GM19043 (cell line): ENCODE results near the gene TMEM132E.

ENCODE experiments used
- ATAC-seq: cut with Tn5 transposase; IDR thresholded peaks from one replicate; pipeline ENCODE4 v1.9.1; 2021; ENCODE audit warnings: low read depth; ENCODE audit not compliant: unreplicated experiment

TMEM132E gene

DNA sequence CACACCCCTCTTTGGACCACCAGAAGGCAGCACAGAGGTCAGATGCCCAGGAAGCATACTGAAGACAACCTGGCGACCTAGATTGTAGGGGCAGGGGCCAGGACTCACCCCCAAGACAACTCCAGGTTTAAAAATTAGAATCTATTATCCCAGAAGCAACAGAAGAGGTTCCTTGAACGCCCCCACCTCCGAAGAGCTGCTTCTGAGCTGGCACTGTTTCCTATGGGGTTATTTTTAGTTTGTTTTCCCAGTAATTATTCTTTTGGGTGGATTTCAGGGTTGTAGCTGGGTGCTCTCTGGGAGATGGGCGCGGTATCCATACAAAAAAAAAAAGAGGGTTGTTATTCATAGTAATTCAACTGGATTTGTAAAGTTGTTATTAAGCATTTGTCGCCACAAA is 10.4 kb upstream of the TMEM132E start:
- ATAC-seq: no peak

DNA sequence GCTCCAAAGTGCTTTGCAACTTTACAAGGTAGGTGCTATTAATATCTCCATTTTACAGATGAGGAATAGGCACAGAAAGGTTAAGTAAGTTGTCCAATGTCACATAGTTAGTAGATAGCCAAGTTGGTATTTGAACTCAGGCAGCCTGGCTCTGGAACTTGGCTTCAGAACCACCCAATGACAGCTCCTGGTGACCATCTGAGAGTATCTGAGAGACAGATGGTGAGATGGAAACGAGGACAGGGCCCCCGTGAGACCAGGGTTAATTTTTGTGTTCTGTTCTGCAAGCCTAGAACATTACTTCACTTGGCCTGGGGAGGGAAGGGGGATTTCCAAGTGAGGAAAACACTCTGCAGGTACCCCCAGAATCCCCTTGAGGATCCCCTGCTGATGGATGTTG is 9.8 kb upstream of the TMEM132E start:
- ATAC-seq: no peak

DNA sequence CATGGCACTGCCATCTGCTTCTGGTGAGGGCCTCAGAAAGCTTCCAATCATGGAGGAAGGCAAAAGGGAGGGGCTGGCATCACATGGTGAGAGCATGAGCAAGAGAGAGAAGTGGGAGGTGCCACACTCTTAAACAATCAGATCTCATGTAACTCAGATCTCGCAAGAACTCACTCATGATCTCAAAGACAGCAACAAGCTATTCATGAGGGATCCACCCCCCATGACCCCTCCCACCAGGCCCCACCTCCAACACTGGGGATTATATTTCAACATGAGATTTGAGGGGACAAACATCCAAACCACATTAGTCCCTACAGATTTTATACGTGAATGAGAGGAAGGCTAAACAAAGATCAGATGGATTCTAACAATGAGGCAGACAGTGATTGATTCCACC is 8.9 kb upstream of the TMEM132E start:
- ATAC-seq: no peak

DNA sequence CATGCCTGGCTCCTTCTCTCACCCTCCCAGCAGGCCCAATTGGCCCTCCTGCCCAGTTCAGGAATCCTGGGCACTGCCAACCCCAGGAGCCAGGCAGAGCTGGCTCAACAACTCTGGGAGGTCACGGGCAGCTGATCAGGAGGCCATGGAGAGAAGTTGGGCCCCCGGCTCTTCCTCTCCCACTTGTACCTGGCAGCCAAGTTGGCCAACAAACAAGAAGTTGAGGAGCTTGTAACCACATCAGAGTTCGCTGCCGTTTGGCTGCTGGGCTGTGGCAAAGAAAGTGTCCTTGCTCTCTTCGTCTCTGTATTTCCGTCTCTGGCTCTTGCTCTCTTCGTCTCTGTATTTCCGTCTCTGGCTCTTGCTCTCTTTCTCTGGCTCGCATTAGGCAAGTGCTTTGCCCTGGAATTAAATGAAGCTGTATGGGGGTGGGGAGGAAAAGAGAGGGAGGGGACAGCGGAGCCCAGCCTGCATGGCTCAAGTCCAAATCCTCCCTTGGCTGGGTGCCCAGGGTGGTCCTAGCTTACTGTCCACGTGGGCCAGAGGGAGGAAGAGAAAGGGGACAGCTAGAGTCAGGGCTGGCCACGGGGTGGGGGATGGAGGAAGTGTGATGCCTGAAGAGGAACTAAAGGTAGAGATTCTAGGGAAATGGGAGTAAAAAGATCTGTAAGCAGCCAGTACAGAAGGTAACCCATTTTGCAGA is 7.8 kb upstream of the TMEM132E start:
- ATAC-seq: no peak

DNA sequence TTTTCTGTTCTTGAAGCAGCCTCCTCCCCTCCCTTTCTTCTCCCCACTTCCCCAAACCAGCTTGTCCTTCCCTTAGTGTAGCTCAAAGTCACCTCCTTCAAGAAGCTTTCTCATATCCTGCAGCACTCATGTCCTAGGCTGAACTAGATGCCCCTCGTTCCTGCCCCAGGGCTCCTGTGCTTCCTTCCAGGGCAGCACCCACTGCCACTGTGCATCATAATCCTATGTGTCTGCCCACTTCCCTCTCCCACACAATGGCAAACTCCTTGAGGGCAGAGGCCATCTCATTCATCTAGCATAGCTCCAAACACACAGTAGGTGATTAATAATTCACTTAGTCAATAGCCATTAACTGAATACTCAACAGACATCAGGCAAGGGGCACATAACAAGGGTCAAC is 6.9 kb upstream of the TMEM132E start:
- no peak for ATAC-seq

DNA sequence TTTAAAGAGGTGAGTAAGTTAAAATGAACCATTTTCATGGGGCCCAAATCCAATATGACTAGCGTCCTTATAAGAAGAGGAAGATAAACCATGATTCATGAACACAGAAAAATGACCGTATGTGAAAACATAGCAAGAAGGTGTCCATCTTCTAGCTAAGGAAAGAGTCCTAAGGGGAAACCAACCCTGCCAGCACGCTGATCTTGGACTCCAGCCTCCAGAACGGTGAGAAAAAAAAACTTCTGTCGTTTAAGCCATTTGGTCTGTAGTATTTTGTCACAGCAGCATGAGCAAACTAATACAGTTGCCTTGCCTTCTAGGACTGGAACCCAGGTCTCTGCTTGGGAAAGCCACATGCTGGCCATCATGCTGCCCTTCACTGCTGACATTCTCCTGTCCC is 4.2 kb upstream of the TMEM132E start:
- ATAC-seq: no peak

DNA sequence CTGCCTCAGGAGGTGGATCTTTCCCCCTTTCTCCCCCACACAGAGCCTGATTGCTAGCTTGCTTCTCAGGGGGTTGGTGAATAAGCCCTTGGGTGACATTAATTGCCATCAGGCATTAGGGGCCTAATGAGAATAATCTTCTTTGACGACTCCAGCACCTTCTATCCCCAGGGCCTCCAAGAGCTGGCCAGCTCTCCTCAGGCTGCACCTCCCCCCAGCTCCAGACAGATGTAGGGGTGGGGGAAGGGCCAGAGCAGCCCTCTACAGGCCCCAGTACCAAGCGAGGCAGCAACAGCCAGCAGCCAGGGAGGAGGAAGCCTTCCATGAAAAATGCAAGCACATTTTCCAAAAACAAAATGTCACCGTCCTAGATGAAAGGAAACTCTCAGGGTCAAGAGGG is 1.4 kb upstream of the TMEM132E start:
- no peak for ATAC-seq

DNA sequence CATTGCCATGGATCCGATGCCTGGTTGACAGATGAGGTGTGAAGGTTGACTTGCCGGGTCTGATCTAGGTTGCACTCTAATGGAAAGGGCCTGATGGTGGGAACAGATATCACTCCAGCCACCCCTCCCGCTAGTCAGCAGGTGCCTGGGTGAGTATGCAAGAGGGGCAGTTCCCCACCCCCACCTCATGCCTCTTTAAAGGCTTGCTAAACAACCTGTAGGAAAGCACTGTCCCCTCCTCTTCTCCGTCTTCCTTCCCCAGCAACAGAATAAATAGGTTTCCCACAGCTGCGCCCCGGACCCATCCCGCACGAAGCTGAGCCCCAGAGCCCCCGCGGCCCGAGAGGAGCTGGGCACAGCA is 746 bp upstream of the TMEM132E start:
- no peak for ATAC-seq

DNA sequence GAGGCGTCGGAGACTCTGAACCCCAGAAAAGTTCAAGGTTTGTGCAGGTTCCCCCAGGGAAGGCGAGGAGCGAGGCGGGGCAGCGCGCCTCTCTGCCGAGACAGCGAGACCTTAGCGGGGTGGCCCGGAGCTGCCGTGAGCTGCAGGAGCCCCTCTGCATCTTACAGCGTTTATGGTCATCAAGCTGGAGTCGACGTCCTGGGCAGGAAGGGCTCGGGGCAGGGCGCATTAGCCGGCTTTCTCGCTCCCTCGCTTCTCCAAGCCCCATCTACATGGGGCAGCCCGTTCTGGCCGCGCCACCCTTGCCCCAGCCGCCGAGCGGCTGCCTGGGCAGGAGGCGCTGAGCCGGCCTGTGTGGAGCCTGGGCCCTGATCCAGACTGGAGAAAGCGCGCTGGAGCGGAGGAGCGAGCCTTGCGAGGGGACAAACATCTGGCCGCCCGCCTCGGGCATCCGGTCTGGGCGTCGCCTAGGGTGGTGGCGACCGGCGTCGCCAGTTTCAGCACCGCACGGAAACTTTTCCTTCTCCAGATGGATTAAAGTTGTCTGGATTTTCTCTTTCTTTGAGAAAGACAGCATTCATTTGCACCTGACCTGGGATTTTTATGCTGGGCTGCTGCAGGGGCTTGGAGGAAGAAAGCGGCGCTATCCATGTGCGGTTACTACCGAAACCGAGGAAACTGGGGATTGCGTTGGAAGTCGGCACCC is 750 bp downstream of the TMEM132E start:
- no peak for ATAC-seq

DNA sequence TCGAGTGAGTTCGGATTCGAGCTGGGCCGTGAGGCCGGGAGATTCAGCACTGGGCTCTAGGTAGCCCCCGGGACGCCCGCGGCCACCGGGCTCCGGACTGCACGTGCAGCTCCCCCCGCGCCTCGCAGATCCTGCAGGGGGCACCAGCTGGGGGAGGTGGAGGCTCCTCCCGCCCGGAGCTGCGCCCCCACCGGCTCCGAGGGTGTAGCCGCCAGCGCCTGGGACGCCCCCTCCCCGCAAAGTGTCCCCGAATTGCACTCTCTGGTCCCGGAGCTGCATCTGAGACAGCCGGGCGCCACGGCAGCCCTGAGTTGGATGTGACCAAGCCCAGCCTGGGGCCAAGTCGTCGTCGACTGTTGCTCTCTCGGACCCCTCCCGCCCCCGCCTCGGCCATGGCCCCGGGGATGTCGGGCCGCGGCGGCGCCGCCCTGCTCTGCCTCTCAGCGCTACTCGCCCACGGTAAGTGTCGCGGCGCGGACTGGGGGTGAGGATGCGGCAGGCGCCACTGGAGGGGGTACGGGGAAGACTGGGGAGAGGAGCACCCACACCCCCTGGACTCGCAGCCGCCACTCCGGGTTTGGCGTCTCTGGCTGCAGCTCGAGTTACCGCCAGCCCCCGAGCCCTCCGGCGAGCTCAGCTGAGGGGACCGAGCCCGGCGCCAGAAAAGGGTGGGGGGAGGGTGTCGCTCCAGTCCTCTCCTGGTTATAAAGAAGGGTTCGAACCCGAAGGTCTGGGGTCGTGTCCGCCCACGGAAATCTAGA is 1.5 kb downstream of the TMEM132E start:
- ATAC-seq: no peak

DNA sequence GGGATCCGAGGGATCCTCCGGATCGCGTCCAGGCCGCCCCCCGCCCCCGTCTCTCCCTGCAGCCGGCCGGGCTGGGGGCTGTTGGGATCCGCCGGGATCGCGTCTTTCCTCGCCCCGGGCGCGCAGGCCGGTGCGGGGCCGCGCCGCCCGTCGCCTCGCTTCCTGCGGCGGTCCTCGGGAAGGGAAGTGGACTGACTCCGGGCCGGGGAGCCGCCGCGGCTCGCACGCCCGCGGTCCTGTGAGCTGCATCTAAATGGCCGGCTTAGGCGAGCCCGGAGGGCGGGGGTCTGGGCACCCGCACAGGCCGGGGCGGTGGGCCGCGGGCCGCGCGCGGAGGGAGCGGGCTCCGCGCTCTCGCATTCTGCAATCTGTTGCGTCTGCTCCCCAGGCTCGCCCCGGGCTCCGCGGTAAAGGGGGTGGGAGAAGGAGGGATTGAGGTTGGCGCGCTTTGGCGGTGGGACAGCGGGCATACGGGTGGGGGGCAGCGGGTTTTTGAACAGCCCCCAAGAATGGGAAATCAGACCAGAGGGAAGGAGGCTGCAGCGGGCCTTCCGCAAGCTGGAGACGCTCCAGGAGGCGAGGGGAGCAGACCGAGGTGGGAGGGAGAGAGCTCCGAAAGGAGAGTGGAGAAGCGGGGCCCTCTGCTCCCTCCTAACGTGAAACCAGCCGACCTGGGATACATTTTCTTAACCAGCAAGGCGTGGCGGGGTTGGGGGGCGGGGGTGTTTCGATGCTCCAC is 2.2 kb downstream of the TMEM132E start:
- no peak for ATAC-seq

DNA sequence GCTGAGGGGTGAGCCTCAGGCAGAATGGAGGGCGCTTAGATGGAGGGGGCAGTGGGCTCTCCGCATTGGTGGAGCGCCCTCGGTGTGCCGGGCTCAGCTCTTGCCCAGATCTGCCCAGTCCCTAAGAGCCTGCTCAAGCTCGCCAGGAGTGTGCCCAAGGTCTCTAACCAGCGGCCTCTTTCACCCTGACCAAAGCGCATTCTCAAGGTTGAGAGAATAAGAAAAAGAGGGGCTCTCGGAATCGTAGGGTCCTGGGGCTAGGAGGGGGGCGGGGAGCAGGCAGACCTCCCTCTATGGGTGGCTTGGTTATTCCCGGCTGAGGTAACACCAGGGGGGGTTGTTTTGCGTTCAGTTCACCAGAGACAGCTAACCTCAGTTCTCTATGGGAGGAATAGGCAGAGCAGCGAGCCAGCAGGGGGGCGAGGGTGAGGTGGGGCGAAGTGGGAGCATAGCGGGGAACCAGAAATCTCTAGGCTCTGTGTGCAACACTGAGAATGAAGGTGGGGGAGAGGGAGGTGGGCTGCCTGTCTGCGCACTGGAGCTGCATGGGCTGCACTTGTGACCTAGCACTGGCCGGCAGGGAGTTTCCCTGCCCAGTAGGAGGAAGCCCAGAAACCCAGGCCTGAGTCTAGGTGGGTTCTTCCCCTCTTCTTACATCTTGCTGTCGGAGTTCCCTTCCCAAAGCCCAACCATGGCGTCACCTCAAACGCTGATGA is 3.0 kb downstream of the TMEM132E start:
- ATAC-seq: no peak

DNA sequence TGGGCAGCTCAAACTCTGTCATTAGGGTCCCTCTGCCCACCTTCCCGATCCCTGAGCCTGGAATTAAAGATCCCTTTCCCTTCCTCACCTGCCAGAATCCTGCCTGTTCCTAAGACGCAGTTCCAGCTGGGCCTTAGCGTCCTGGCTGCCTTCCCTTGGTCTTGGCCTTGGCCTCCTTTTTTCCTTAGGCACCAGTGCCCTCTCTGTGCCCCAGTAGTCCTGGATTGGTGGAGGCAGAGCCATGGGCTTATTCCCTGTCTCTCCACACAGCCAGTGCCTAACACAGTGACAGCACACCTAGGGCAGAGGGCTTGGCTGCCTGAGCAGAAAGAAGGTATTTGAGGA is 3.5 kb downstream of the TMEM132E start:
- no peak for ATAC-seq

DNA sequence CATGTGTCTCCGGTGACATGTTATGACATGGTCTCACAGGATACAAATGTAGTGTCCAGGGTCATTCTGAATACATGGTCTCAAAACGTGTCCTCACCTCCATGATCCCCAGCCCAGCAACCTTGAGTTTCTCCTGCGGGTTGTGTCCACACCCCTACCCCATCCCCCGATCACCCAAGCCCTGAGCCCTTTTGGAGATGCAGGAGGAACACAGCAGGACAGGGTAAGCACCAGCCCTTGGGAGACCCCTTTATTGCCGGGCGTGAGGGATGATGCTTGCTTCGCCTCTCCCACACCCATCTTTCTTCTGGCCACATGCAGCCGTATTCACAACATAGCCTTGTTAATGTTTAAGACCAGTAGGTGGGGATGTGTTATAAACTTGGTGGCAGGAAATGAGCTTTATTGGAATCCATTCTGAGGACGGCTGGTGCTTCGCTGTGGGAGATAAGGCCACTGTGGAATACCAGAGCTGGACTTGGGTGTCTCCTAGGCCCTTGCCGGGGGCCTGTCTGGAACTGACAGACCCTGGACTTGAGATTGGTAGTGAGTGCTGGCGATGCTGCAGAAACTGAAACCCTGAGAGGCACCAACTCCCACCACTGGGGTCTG is 5.5 kb downstream of the TMEM132E start:
- no peak for ATAC-seq

DNA sequence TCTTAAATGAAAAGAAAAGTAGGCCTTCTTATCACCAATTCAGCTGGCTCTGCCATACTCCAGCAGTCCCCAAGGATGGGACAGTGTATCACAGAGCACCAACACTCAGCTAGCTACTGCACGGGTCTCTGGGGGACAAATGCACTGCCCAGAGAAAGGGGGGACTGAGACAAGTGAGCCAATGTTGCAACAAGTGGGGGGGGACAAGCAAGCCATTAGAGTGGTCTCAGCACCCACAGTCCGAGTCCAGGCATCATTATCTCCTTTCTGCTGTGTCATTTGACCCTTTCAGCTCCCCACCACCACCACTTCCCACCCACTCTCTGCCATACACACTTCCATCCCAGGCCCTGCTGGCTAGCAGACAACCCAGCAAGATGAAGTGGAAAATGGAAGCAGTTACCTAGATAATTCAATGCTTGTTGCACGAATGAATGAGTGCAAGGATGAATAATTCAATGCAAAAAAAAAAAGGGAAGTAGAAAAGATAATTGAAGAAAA is 7.0 kb downstream of the TMEM132E start:
- ATAC-seq: no peak

DNA sequence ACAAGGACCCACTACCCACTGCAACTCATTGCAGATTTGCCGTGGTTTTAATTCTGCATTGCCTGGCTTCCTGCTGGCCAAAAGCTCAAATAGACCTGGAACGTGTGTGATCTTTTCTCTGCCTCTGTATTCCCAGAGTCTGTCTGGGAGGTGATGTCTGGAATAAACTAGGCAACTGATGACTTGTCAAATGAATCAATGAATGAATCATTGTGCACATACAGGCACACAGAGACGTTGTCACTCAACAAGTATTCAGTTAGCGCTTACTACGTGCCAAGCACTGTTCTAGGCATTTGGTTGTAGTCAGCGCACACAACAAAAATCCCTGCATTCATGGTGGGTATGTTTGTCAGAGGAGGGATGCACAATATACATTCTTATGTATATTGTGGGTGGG is 8.9 kb downstream of the TMEM132E start:
- no peak for ATAC-seq

DNA sequence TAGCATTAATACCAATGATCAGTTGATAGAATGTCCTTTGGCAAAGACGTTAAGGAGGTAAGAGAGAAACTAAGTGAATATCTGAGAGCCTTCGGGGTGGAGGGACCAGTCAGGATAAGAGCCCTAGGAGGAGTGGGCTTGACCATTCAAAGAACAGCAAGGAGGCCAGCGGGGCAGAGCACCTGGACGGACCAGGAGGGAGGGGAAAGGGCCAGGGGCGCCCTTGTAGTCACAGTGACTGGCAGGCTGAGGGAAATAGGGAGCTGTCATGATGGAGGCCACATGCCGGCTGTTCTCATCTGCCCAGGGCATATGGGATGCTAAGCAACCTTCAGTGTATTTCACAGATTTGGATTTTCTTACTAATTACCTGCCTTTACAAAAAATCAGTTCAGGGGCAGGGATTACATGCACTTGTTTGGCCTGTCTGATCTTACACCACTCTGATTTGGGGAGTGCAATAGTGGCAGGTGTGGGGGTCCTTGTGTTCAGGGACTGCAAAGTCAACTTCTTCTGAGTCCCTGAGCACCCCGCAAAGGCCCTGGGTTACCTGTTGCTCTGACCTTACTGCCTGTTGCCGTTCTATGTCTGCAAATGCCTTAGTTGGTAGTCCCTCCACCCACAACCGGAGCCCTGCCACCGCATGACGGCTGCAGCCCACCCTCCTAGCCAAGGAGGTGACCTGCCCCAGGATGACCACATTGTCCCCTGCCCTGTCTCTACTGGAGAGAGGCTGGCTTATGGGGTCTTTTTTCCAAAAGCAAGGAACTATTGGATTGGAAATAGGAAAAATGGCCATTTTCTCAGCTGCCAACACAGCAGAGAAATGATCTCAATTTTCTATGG is 10.0 kb downstream of the TMEM132E start:
- ATAC-seq: no peak

DNA sequence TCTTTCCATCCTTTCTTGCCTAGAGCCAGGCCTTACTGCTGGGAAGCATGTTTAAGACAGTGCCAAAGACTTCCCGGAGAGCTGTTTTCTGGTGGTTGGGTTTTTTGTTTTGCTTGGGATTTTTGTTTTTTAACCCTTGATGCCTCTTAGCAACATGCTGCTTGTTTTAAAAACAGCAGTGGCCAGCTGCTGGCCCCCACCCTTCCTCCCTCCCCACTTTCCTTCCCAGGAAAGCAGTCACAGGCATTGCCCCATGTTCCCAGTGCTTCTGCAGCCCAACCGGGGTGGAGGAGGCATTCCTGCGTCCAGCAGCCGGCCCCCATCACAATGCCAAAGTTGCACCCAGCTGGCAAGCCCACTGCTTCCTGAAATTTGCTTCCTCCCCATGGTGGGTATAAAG is 12.6 kb downstream of the TMEM132E start:
- no peak for ATAC-seq

DNA sequence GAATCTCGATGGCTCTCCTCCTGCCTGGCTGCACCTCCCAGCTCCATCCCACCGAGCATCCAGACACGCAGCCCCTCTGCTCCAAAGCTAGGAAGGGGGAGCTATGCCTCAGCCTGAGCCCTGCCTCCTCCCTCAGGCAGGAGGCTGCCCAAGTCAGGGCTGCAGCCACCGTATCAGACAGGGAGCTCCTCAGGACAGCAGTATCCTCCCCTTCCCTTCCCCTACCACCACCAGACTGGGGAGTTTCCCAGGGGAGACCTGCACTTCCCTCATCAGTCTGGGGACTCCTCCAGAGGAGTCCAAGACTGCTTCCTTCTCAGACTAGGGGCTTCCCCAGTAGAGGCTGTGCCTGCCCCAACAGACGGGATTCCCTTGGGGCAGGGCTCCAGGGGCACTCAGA is 17.5 kb downstream of the TMEM132E start:
- no peak for ATAC-seq
